GM19035 (cell line): Measurements from ENCODE around the gene PPDPF.
"Not testable (repeated sequence)": the region's sequence is repeated elsewhere in the genome, so short reads cannot be mapped to it uniquely, and the experiment has no call there.

Experiments
- ATAC-seq: cut with Tn5 transposase; IDR thresholded peaks from one replicate; pipeline ENCODE4 v1.9.1; 2021; ENCODE audit not compliant: unreplicated experiment

Gene PPDPF, protein sequence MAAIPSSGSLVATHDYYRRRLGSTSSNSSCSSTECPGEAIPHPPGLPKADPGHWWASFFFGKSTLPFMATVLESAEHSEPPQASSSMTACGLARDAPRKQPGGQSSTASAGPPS

DNA sequence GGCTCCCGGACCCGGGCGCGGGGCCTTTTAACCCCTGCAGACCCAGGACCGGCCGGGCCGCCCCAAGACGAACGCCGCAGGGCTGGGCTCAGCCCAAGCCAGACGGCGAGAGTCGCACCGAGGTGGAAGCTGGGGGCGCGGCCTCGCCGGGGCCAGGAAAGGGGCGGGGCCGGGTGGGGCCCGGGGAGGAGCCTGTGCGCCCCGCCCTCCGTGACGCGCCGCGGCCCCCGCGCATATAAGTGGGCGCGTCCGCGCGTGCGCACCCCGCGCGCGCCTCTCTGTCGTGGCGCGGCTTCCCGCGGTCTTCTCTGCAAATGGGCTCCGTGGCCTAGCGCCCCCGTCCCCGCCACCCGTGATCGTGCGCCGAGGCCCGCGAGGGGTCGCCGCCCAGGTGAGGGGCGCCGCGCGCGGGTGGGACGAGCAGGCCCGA lies at the start of gene PPDPF:
Gene PPDPF (plus strand): TSS at position 262 of the 430 bp plus-strand sequence. CDS start 544 bp downstream, outside the sequence.
- ATAC-seq = peak; percentile 76

GRCh38 chr20:63471002-63471716 lies 49.4 kb upstream of the PPDPF start:
- ATAC-seq = no peak

DNA sequence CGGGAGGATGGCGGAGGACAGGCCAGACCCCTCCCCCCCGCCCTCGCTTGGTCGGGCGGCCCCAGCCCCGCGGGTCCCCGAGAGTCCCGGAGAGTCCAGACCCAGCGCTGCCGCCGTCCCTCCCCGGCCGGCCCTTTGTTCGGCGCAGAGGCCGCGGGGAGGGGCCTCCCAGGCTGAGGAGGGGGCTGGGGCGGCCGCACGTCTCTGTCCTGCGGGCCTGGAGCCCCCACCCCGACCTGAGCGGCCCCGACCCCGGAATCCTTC lies 48.9 kb upstream of the PPDPF start:
- ATAC-seq = no peak

DNA sequence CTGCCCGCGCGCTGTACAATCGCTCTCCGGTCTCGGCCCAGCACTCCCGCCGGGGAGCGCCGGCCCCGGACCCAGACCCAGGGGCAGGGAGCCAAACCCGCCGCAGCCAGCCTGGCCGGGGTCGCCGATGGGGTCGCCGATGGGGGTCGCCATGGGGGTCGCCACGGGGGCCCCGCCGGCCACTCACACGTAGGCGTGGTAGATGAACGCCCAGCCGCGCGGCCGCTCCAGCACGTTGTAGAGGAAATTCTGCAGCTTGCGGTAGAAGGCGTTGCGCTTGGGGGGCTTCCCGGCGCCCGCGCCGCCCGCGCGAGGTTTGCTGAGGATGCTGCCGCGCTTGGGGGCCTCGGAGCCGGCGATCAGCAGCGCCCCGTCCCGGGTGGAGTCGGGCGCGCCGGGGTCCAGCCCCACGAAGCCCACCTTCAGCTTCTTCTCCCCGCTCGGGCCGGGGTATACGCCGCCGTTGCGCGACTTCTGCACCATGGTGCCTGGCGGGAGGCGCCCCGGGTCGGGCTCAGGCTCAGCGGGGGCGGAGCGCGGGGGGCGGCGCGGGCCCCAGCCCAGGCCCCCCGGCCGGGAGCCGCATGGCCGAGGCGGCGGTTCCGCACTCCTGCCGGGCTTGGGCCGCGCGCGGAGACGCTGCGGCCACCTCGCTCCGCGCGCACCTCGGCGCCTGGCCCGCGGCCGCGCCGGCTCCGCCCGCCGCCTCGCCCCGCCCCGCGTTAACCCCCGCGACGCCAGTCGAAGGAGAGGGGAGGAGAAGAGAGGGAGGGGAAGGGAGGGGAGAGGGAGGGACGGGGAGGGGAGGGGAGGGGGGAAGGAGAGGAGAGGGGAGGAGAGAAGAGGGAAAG lies 48.4 kb upstream of the PPDPF start, which contains the start of gene KCNQ2:
Gene KCNQ2 (minus strand): TSS at position 675 of the 851 bp plus-strand sequence. CDS start 192 bp downstream, at position 483.
- ATAC-seq = no peak

- no peak for ATAC-seq
Observed at GRCh38 chr20:63472862-63473390, 47.6 kb upstream of the PPDPF start.

GRCh38 chr20:63473555-63474449 lies 46.8 kb upstream of the PPDPF start:
- no peak for ATAC-seq

DNA sequence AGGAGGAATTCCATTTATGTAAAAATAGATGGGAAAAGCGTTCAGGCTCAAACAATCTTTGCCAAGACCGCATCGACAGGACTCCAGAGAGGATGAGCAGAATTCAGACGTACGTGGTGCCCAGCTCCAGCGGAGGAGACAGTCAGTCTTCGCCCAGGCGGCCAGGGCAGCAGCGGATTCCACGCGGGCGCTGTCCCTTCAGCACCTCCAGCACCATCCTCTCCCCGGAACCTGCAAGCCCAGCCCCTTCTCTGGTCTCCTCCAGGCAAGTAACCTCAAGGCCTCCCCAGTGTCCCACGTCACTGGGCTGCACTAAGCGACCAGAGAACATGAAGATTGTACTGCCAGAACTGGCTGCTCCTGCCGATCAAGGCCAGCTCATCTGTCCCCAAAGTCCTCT lies 45.4 kb upstream of the PPDPF start:
- no peak for ATAC-seq

DNA sequence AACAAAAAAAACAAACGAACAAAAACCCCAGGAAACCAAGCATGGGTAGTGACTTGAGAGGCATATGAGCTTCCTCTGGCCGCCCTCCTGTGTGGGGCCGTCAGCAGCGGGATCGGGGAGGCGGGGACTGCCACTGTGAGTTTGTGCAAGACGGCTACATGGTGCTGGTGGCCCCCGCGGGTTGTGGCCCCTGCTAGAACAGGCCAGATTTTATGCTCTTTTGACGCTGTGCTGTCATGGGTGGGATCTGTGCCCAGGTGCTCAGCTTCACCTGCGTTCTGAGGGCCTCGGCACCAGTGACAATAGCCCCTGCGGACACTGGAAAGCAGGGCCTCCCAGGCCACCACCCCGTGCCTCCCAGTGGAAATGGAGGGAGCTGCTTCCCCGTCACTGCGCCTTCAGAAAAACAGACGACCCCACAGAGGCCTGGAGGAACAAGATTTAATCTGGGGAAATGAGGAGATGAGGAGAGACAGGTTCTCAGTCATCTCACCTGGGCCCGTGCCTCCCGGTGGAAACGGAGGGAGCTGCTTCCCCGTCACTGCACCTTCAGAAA lies 43.4 kb upstream of the PPDPF start:
- no peak for ATAC-seq

DNA sequence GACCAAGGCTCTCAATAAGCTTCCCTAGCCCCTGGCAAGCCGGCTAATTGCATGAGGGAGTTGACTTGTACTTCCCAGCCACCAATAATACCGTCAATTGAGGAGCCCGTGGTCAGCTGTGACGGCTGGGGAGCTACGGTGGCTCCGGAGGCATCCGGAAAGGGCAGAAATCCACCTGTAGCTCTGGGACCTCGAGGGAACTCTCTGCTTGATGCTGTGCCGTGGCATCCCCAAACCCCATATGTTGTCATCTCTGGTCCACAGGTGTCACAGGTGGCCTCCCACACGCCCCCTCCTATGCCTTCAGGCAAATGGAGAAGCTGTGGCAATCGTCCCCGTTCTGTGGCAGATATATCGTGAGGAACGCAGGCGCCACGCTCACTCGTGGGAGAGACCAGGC lies 42.6 kb upstream of the PPDPF start:
- no peak for ATAC-seq

GRCh38 chr20:63478346-63479302 lies 41.9 kb upstream of the PPDPF start:
- no peak for ATAC-seq

- not testable (repeated sequence) for ATAC-seq
Observed at GRCh38 chr20:63479695-63480419, 40.7 kb upstream of the PPDPF start.

DNA sequence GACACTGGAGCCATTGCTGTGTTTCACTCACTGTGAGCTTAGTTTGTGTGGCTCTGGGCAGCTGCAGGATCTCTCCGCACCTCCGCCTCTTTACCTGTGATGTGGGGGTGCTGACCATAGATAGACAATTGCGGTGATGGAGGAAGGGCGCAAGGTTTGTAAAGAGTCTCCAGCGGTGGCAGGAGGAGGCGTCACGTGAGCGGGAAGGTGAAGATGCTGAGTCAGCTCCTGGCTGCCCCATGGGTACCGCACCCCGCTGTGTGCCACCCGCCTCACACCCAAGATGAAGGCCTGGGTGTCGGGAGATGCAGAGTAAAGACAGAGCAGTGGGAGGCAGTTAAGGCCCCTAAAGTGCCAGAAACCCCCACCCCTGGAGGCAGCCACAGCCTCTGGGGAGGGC lies 39.1 kb upstream of the PPDPF start:
- ATAC-seq = no peak

DNA sequence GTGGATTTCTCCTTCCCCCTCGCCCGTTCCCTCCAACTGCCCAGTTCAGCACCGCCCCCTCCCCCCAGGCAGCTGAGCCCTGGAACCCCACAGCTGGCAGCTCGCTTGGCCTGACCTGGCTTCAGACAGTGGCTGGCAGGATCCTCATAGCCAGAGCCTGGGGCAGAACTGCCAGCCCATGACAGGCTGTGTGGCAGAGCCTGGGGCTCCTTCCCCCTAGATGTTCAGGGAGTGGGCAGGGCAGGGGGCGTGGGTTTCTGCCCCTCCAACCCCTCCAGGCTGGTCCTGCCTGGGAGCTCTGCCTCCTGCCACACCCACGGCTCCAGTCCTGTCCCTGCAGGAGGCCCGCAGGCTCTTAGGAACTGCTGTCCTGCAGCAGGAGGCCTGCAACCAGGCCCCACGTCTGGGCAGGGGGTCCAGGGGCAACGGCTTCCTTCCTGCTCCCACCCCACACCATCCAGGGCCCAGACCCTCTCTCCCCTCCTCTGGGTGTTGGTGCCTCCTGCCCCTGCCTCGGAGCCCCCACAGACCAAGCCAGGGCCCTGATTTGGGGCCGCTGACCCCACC lies 38.5 kb upstream of the PPDPF start:
- no peak for ATAC-seq

DNA sequence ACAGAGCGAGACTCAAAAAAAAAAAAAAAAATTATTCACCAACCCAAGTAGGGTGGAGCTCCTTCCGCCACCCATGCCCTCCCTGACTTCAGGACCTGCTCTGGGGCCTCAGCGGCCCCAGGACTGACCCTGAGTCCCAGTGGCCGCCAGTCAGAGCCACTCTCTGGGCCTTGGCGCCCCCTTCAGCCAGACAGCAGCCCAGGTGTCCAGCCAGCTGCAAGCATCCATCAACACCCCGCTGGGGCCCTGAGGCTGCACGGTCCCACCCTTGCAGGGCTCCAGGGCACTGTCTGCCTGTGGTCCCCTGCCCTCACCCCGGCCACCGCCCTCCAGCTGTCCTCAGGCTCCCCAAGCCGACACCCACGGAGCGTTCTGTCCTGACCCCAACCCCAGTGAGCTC lies 36.7 kb upstream of the PPDPF start:
- ATAC-seq = no peak

DNA sequence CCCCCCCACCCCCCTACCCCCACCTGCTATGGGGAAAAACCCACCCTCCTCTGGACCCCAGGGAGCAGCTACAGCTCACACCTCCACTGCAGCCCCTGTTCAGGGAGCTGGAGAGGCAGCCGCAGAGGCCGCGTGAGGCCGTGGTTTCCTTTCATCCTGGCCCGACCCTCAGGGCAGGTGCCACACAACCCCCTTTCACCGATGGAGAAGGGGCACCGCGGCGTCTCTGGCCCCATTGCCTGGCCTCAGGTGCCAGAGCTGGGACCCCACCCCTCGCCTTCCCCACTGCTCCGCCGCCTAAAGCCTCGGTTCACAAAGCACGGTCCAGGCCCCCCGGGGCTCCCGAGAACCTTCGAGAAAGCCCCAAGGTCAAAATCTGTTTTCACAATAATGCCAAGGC lies 36.3 kb upstream of the PPDPF start:
- ATAC-seq = no peak

- ATAC-seq = no peak
Observed at GRCh38 chr20:63484651-63485403, 35.7 kb upstream of the PPDPF start.

DNA sequence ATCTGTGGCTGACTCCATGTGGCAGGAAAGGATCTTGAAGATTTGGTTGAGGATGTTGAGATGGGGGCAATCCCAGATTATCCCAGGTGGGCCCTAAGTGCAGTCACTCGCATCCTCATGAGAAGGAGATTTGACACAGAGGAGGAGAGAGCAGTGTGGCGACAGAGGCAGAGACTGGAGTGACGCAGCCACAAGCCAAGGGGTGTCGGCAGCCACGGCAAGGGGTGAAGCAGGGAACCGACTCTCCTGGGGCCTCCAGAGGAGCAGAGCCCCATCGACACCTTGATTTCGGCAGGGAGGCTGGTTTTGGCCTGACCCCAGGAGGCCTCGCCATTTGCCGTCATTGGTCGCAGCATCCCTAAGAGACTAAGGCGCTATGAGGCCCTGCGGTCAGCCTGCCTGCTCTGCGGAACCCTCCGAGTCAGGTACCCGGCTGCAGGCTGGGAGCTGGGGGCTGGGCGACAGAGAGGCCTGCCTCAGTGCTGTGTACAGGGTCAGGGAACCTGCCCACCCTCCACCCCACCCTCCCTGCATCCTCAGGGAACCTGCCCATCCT lies 34.2 kb upstream of the PPDPF start:
- no peak for ATAC-seq
